K562 (cell line): ENCODE measurements around the gene CBFA2T2. TPM values are rescaled to one million over a fixed set of nuclear protein-coding genes. Genes with fewer than 3 reads are reported as not detected.

Source experiments
- AFF1 ChIP-seq, 2 experiments: fragments of 450-650 bp; IDR thresholded peaks; 2 replicates each; pipeline ENCODE4 v1.6.1; 2018; ENCODE audit warnings: mild to moderate bottlenecking in 2 of 2, low read depth in 1 of 2; ENCODE audit not compliant: partially characterized antibody in 2 of 2
- ATF3 ChIP-seq, 2 experiments: fragments of 450-650 bp in 1 of 2; sonication (generic) in 1 of 2; formaldehyde crosslinking in 1 of 2; IDR thresholded peaks in 1 of 2; conservative IDR thresholded peaks in 1 of 2; 2 replicates each; pipeline versions ENCODE4 v1.6.1 to v1.8.1; 2016 to 2023; ENCODE audit warnings: mild to moderate bottlenecking in 2 of 2, moderate library complexity in 2 of 2, inconsistent platforms in 1 of 2, missing genetic modification reagents in 1 of 2
- CTBP1 ChIP-seq: fragments of 450-650 bp; IDR thresholded peaks from 2 replicates; pipeline ENCODE4 v1.6.1; 2016; ENCODE audit warnings: borderline replicate concordance
- E2F6 ChIP-seq, 2 experiments: IDR thresholded peaks; 2 replicates each; pipeline ENCODE4 v1.6.1; 2011; ENCODE audit warnings: borderline replicate concordance in 1 of 2, control low read depth in 1 of 2, low read depth in 1 of 2, low read length in 1 of 2, mild to moderate bottlenecking in 1 of 2, mixed read lengths in 1 of 2, moderate library complexity in 1 of 2; ENCODE audit not compliant: insufficient read depth in 1 of 2, insufficient read length in 1 of 2, poor library complexity in 1 of 2, severe bottlenecking in 1 of 2; ENCODE audit errors: extremely low read depth in 1 of 2
- ELK3 ChIP-seq: fragments of 450-650 bp; formaldehyde crosslinking; IDR thresholded peaks from 2 replicates; pipeline ENCODE4 v1.4.0; 2020; ENCODE audit warnings: mild to moderate bottlenecking
- FOXK1 ChIP-seq: sonication (generic); formaldehyde crosslinking; IDR thresholded peaks from 2 replicates; pipeline ENCODE4 v1.8.0; 2022; ENCODE audit warnings: missing genetic modification reagents, mild to moderate bottlenecking, borderline replicate concordance
- KAT7 ChIP-seq: sonication (generic); formaldehyde crosslinking; IDR thresholded peaks from 2 replicates; pipeline ENCODE4 v1.8.0; 2022; ENCODE audit warnings: missing genetic modification reagents, mild to moderate bottlenecking, borderline replicate concordance
- MEF2A ChIP-seq: IDR thresholded peaks from 2 replicates; pipeline ENCODE4 v1.6.1; 2011; ENCODE audit warnings: low read depth, mild to moderate bottlenecking, low read length, moderate library complexity; ENCODE audit not compliant: control insufficient read depth
- SIN3A ChIP-seq, 2 experiments: fragments of 150-350 bp in 1 of 2; IDR thresholded peaks; 2 replicates each; pipeline ENCODE4 v1.6.1; 2011 to 2016; ENCODE audit warnings: borderline replicate concordance in 2 of 2, low read depth in 2 of 2, low read length in 2 of 2, mild to moderate bottlenecking in 2 of 2, moderate library complexity in 2 of 2; ENCODE audit not compliant: control insufficient read depth in 1 of 2
- SPI1 ChIP-seq: IDR thresholded peaks from 2 replicates; pipeline ENCODE4 v1.6.1; 2011; ENCODE audit warnings: low read depth, low read length, control low read depth, borderline replicate concordance
- ZNF586 ChIP-seq: fragments of 450-650 bp; formaldehyde crosslinking; conservative IDR thresholded peaks from 2 replicates; pipeline ENCODE4 v1.4.0; 2020; ENCODE audit warnings: mild to moderate bottlenecking, moderate library complexity
- polyA plus RNA-seq, 8 experiments: library from polyadenylated mRNA; depleted of rRNA in 4 of 8; stranded (reverse) in 5 of 8; unstranded in 3 of 8; fragments of >200 nt; fragmentation: Nextera tagmentation in 2 of 8; fragmentation: Illumina TruSeq in 1 of 8; extraction: Ambion mirVana in 2 of 8; extraction: Trizol in 1 of 8; gene quantifications; 2 replicates each; pipeline versions ENCODE4 v1.2.1 to v1.2.3, GENCODE V29; 2011 to 2014; ENCODE audit warnings: inconsistent platforms in 1 of 8, missing spikeins in 1 of 8
- total RNA-seq, 7 experiments: library from RNA; depleted of rRNA in 6 of 7; stranded (reverse); fragments of >200 nt in 6 of 7; fragmentation: Illumina TruSeq in 2 of 7; extraction: Trizol in 2 of 7; gene quantifications; 2 replicates each; pipeline versions ENCODE4 v1.2.1 to v1.2.3, GENCODE V29; 2011 to 2021; ENCODE audit warnings: low replicate concordance in 1 of 7
- TF ChIP-seq, protein P1 (sequence below): fragments of 450-650 bp; IDR thresholded peaks from 2 replicates; pipeline ENCODE4 v1.6.1; 2017; ENCODE audit warnings: antibody characterized with exemption
- TF ChIP-seq, protein P2 (sequence below): sonication (generic); formaldehyde crosslinking; IDR thresholded peaks from 2 replicates; pipeline ENCODE4 v1.8.0; 2022; ENCODE audit warnings: missing genetic modification reagents, mild to moderate bottlenecking, moderate library complexity, borderline replicate concordance

The CBFA2T2 gene
- total and polyA plus RNA-seq, 9 of the 15 experiments (the other 6 are each of a cell fraction or from before 2014, with no cell fraction given) = 0.27 to 9.6 (median 5.8) TPM

DNA sequence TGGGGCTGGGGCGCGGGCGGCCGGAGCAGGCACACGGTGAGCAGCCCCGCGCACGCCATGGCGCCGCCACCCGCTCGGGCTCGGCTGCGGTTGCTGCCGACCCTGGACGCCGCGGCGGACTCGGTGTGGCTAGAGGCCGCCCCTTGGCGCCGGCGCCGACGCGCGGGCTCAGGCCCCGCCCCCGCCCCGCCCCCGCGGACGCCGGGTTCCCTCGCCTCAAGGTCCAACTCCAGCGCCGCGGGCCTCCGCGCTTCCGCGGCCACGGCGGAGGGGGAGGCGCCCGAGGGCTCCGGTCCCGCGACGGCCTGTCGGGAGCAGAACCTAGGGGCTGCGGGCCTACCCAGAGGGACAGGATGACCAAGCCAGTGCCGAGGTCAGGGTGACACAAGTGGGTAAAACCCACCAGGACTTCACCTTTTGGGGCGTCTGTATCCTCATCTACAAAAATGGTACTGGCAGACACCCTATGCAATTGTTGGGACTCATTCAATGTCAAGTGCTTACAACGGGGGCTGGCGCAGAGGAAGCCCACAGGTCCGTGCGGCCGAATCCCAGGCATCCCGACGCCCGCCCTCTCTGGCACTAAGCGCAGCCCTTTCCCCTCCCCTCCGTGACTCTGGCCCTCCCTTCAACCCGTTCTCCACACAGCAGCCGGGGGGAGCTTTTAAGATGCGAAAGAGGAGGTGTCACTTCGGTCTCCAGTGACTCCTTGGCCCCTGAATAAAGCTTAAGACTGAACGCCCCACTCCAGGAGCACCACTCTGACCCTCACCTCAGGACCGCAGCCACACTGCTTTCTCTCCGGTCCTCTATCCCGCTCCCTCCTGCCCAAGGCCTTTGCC, 184.6 kb downstream of the CBFA2T2 start, which contains the start of gene NECAB3 (continued):
- TF ChIP-seq ZNF586 (CRISPR knock-in tag) (no peak), SPI1 (no peak), AFF1 (IDR thresholded peaks at IDR 0.05; ENCODE audit: low read depth in 1 of 2, partially characterized antibody in 2 of 2) (no peak), ATF3 (IDR thresholded peaks at IDR 0.05) (no peak), ATF3 (CRISPR knock-in tag; conservative IDR thresholded peaks at IDR 0.05) (no peak), ELK3 (CRISPR knock-in tag) (no peak), FOXK1 (CRISPR knock-in tag) (no peak), E2F6 (IDR thresholded peaks at IDR 0.05; ENCODE audit: borderline replicate concordance in 1 of 2, extremely low read depth in 1 of 2, insufficient read depth in 1 of 2, insufficient read length in 1 of 2, low read depth in 1 of 2, low read length in 1 of 2, poor library complexity in 1 of 2, severe bottlenecking in 1 of 2) (peak in 1 of 2 experiments; percentile 65), MEF2A (no peak), SIN3A (IDR thresholded peaks at IDR 0.05; ENCODE audit: borderline replicate concordance in 2 of 2, control insufficient read depth in 1 of 2, low read depth in 2 of 2, low read length in 2 of 2) (peak in 1 of 2 experiments; percentile 82; a peak in 2 of 4 replicates), KAT7 (CRISPR knock-in tag) (0 out of 2 replicates have a peak, but pooled peaks have one; percentile 51), CTBP1 (peak; percentile 66; the same call in 1 of the 2 replicates)
- TF ChIP-seq, protein P1, sequence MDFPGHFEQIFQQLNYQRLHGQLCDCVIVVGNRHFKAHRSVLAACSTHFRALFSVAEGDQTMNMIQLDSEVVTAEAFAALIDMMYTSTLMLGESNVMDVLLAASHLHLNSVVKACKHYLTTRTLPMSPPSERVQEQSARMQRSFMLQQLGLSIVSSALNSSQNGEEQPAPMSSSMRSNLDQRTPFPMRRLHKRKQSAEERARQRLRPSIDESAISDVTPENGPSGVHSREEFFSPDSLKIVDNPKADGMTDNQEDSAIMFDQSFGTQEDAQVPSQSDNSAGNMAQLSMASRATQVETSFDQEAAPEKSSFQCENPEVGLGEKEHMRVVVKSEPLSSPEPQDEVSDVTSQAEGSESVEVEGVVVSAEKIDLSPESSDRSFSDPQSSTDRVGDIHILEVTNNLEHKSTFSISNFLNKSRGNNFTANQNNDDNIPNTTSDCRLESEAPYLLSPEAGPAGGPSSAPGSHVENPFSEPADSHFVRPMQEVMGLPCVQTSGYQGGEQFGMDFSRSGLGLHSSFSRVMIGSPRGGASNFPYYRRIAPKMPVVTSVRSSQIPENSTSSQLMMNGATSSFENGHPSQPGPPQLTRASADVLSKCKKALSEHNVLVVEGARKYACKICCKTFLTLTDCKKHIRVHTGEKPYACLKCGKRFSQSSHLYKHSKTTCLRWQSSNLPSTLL = peak; percentile 72; the same call in 1 of the 2 replicates
- TF ChIP-seq, protein P2, sequence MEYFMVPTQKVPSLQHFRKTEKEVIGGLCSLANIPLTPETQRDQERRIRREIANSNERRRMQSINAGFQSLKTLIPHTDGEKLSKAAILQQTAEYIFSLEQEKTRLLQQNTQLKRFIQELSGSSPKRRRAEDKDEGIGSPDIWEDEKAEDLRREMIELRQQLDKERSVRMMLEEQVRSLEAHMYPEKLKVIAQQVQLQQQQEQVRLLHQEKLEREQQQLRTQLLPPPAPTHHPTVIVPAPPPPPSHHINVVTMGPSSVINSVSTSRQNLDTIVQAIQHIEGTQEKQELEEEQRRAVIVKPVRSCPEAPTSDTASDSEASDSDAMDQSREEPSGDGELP (CRISPR knock-in tag) = 0 out of 2 replicates have a peak, but pooled peaks have one; percentile 34
